GM12878 (cell line): ENCODE data around the gene SHLD3. TPM values are rescaled to one million over a fixed set of nuclear protein-coding genes. Genes with fewer than 3 reads are reported as not detected.

Experiments used
- ATAC-seq: fragments of 200-7000 bp; cut with Tn5 transposase; 3 replicates; pipeline ENCODE4 v1.9.1; 2020; ENCODE audit warnings: mild to moderate bottlenecking, moderate library complexity
- BruUV-seq: library from RNA; stranded (reverse); fragments of 400-500 nt; replicated peaks from 2 replicates; lab custom pipeline; 2021; lab: Mats Ljungman, UMichigan
- CTCF ChIA-PET: fragments of 300-600 bp; sonication (Branson Sonifier 250); formaldehyde crosslinking; extraction: SDS; loops from one replicate; lab custom pipeline; 2021; ENCODE audit warnings: inconsistent platforms; lab: Yijun Ruan, JAX
- POLR2A ChIA-PET: fragments of 350-600 bp; formaldehyde crosslinking; extraction: SDS; loops from one replicate; lab custom pipeline; 2021; ENCODE audit warnings: inconsistent platforms; lab: Charles Lee
- RAD21 ChIA-PET: fragments of 300-600 bp; sonication (Branson Sonifier 250); formaldehyde crosslinking; loops from one replicate; lab custom pipeline; 2023; ENCODE audit warnings: antibody characterized with exemption; ENCODE audit not compliant: unreplicated experiment; lab: Charles Lee
- SMC1A ChIA-PET: fragments of 300-600 bp; sonication (Branson Sonifier 250); formaldehyde crosslinking; loops from one replicate; lab custom pipeline; 2023; ENCODE audit not compliant: unreplicated experiment, uncharacterized antibody; lab: Charles Lee
- DNase-seq: peaks from one replicate; pipeline ENCODE4 v3.0.0-alpha.2; 2011; ENCODE audit warnings: low read depth, low spot score
- FAIRE-seq: peaks from 3 replicates; lab custom pipeline; 2011; peaks lifted over from hg19 to GRCh38; lab: Jason Lieb, UNC
- H2AFZ ChIP-seq: 2 replicates; pipeline ENCODE4 v1.6.0; 2011; ENCODE audit warnings: low read depth, low read length, control low read depth; ENCODE audit not compliant: control insufficient read depth
- H3K27ac ChIP-seq: 2 replicates; pipeline ENCODE4 v1.5.1; 2011; ENCODE audit warnings: control low read depth; ENCODE audit not compliant: control insufficient read depth, insufficient read depth
- H3K27me3 ChIP-seq, 2 experiments: replicated peaks in 1 of 2; 2 replicates each; pipeline versions ENCODE4 v1.6.0 to v1.6.1; 2011; ENCODE audit warnings: low read length in 1 of 2; ENCODE audit not compliant: control insufficient read depth in 2 of 2, insufficient read depth in 2 of 2
- H3K36me3 ChIP-seq, 2 experiments: 2 replicates each; pipeline ENCODE4 v1.5.1; 2011; ENCODE audit warnings: low read length in 1 of 2; ENCODE audit not compliant: control insufficient read depth in 2 of 2, insufficient read depth in 2 of 2
- H3K4me1 ChIP-seq: 2 replicates; pipeline ENCODE4 v1.6.1; 2011; ENCODE audit warnings: mild to moderate bottlenecking, low read length, moderate library complexity, mixed read lengths; ENCODE audit not compliant: control insufficient read depth, insufficient read depth
- H3K4me2 ChIP-seq: 2 replicates; pipeline ENCODE4 v1.6.0; 2011; ENCODE audit warnings: control low read depth; ENCODE audit not compliant: control insufficient read depth, insufficient read depth
- H3K4me3 ChIP-seq: fragments of 200-600 bp; sonication (generic); 2 replicates; pipeline ENCODE4 v1.5.1; 2016
- H3K79me2 ChIP-seq: 2 replicates; pipeline ENCODE4 v1.6.0; 2011; ENCODE audit warnings: low read length; ENCODE audit not compliant: control insufficient read depth, insufficient read depth
- H3K9ac ChIP-seq: 2 replicates; pipeline ENCODE4 v1.8.0; 2011; ENCODE audit warnings: low read length, control low read depth, mixed read lengths; ENCODE audit not compliant: control insufficient read depth, insufficient read depth
- H3K9me3 ChIP-seq: replicated peaks from 3 replicates; pipeline ENCODE4 v1.5.1; 2011; ENCODE audit warnings: mild to moderate bottlenecking, low read length; ENCODE audit not compliant: control insufficient read depth, insufficient read depth
- H4K20me1 ChIP-seq: 2 replicates; pipeline ENCODE4 v1.6.0; 2011; ENCODE audit not compliant: control insufficient read depth, insufficient read depth
- EGR1 ChIP-seq, 2 experiments: IDR thresholded peaks; 1 replicate in 1 of 2; 2 replicates in 1 of 2; pipeline ENCODE4 v1.6.1; 2011 to 2012; ENCODE audit warnings: low read depth in 2 of 2, low read length in 2 of 2, borderline replicate concordance in 1 of 2, mild to moderate bottlenecking in 1 of 2, moderate library complexity in 1 of 2
- FOXK2 ChIP-seq: fragments of 450-650 bp; IDR thresholded peaks from 2 replicates; pipeline ENCODE4 v1.6.1; 2017; ENCODE audit warnings: mild to moderate bottlenecking, moderate library complexity
- IKZF1 ChIP-seq: fragments of 450-650 bp; conservative IDR thresholded peaks from 2 replicates; pipeline ENCODE4 v1.6.1; 2017; ENCODE audit warnings: antibody characterized with exemption, mild to moderate bottlenecking
- KLF5 ChIP-seq: fragments of 450-650 bp; IDR thresholded peaks from 2 replicates; pipeline ENCODE4 v1.6.1; 2014; ENCODE audit warnings: mild to moderate bottlenecking; ENCODE audit not compliant: partially characterized antibody
- MXI1 ChIP-seq: fragments of 150-350 bp; IDR thresholded peaks from 2 replicates; pipeline ENCODE4 v1.6.1; 2011; ENCODE audit warnings: low read depth, mild to moderate bottlenecking, inconsistent platforms, low read length, improper control_type of control experiment
- NR2C1 ChIP-seq: fragments of 450-650 bp; IDR thresholded peaks from 2 replicates; pipeline ENCODE4 v1.6.1; 2017; ENCODE audit warnings: antibody characterized with exemption, mild to moderate bottlenecking, moderate library complexity
- NRF1 ChIP-seq: conservative IDR thresholded peaks from 2 replicates; pipeline ENCODE4 v1.6.1; 2011; ENCODE audit warnings: mild to moderate bottlenecking, low read depth, low read length, improper control_type of control experiment
- POLR2A ChIP-seq: IDR thresholded peaks from 2 replicates; pipeline ENCODE4 v1.6.1; 2011; ENCODE audit warnings: low read depth, mild to moderate bottlenecking, low read length
- RAD51 ChIP-seq: fragments of 450-650 bp; IDR thresholded peaks from 2 replicates; pipeline ENCODE4 v1.6.1; 2016; ENCODE audit warnings: moderate library complexity, mild to moderate bottlenecking, inconsistent platforms
- RELA ChIP-seq: fragments of 450-650 bp; IDR thresholded peaks from 2 replicates; pipeline ENCODE4 v1.8.0; 2014; ENCODE audit warnings: borderline replicate concordance; ENCODE audit not compliant: partially characterized antibody
- SMAD1 ChIP-seq: fragments of 450-650 bp; IDR thresholded peaks from 2 replicates; pipeline ENCODE4 v1.6.1; 2018; ENCODE audit warnings: mild to moderate bottlenecking, low read depth; ENCODE audit not compliant: partially characterized antibody
- SPI1 ChIP-seq: IDR thresholded peaks from 2 replicates; pipeline ENCODE4 v1.6.1; 2011; ENCODE audit warnings: low read depth, mild to moderate bottlenecking, low read length, moderate library complexity, borderline replicate concordance; ENCODE audit not compliant: insufficient read depth
- TARDBP ChIP-seq: IDR thresholded peaks from 2 replicates; pipeline ENCODE4 v1.6.1; 2016; ENCODE audit warnings: borderline replicate concordance
- TBL1XR1 ChIP-seq: IDR thresholded peaks from 2 replicates; pipeline ENCODE4 v1.6.1; 2012; ENCODE audit warnings: low read depth, low read length, improper control_type of control experiment
- YY1 ChIP-seq: IDR thresholded peaks from 2 replicates; pipeline ENCODE4 v1.6.1; 2011; ENCODE audit warnings: low read depth, mild to moderate bottlenecking, low read length
- WGBS: methylation state at CpG from one replicate; pipeline ENCODE4 v1.1.6; 2016; ENCODE audit warnings: low lambda C conversion rate; ENCODE audit not compliant: insufficient replicate concordance, insufficient coverage; ENCODE audit errors: missing lambda C conversion rate; 5-methylcytosine and 5-hydroxymethylcytosine counted together
- in situ Hi-C: fragments of 300-500 bp; cut with MboI; formaldehyde crosslinking; loops from 9 replicates; pipeline ENCODE4 v1.14.3; 2018; ENCODE audit warnings: mixed read lengths
- intact Hi-C: fragments of 100-400 bp; cut with micrococcal nuclease; formaldehyde crosslinking; loops from one replicate; pipeline ENCODE4 v1.14.2; 2022; ENCODE audit not compliant: unreplicated experiment
- polyA plus RNA-seq, 11 experiments: library from polyadenylated mRNA; depleted of rRNA in 4 of 11; unstranded in 6 of 11; stranded (reverse) in 5 of 11; fragments of >200 nt; fragmentation: Nextera tagmentation in 4 of 11; fragmentation: Illumina TruSeq in 1 of 11; extraction: Ambion mirVana in 4 of 11; extraction: Trizol in 1 of 11; gene quantifications; 1 replicate in 1 of 11; 2 replicates in 10 of 11; pipeline versions ENCODE4 v1.2.1 to v1.2.3, GENCODE V29; 2011 to 2016; ENCODE audit warnings: inconsistent platforms in 2 of 11, missing spikeins in 2 of 11, low read depth in 1 of 11
- total RNA-seq, 4 experiments: library from RNA; depleted of rRNA in 3 of 4; stranded (reverse); fragments of >200 nt in 3 of 4; fragmentation: Illumina TruSeq in 1 of 4; extraction: Trizol in 1 of 4; gene quantifications; 2 replicates each; pipeline versions ENCODE4 v1.2.1 to v1.2.3, GENCODE V29; 2013 to 2021
- TF ChIP-seq, protein P1 (sequence below): fragments of 450-650 bp; conservative IDR thresholded peaks from 2 replicates; pipeline ENCODE4 v1.6.1; 2017; ENCODE audit warnings: mild to moderate bottlenecking, moderate library complexity
- TF ChIP-seq, protein P2 (sequence below): IDR thresholded peaks from 2 replicates; pipeline ENCODE4 v1.6.1; 2012; ENCODE audit warnings: low read depth, low read length, improper control_type of control experiment
- TF ChIP-seq, protein P3 (sequence below): fragments of 450-650 bp; IDR thresholded peaks from 2 replicates; pipeline ENCODE4 v1.6.1; 2016; ENCODE audit warnings: mild to moderate bottlenecking, moderate library complexity, borderline replicate concordance

The SHLD3 gene
- total and polyA plus RNA-seq, 10 of the 15 experiments (the other 5 are each of a cell fraction or from before 2014, with no cell fraction given) = 3.1 to 9.2 (median 5.7) TPM

DNA sequence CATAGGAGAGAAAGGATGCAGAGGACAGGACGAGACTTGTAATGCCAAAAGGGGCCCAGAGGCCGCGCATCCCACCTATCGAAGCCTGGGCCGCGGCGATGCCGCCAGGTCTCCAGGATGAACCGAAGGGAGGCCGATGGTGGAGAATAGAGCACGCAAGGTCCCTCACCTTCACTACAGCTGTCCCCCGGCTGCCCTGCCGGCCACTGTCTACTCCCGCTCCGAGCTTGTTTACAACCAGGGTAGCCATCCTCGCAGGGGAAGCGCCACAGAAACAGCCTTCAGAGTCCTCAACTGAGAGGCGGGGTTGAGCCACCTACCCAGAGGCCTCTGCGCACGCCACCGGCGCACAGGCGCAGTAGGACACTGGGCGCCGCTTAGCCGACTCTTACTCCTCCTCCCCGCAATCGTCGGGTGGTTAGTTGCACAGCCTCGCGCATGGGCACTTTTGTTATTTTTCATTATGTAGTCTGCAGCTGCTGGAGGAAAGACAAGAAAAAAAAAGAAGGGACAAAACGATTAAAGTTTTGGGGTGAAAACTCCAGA is 729 bp upstream of the SHLD3 start, which contains the start of gene TRIM23:
TSS of gene TRIM23 (minus strand) at position 309 of the 546 bp plus-strand sequence. CDS start at position 250, 59 bp downstream.
- peak within 1 kb of the TSS; percentile 91 for H3K9ac ChIP-seq
- SMC1A ChIA-PET = interaction anchor here (0.6 to 1.2 kb wide), 7 partner anchors 9 to 440 kb away, joined by 3 read pairs; partner anchors contain the start of gene ADAMTS6
- RAD21 ChIA-PET = interaction anchor here (0.5 to 1.4 kb wide), 4 partner anchors 62 to 529 kb away, joined by 3 to 9 read pairs (median 4); partner anchors contain the start of gene CENPK
- intact Hi-C loops = loop anchor here (2.0 kb wide), 1 partner anchor 303 kb away; the partner anchor contains the start of gene ERBIN
- peaks cover 51% of the 10 kb centered on the region for H3K79me2 ChIP-seq
- H3K27me3 ChIP-seq = no peaks in the 10 kb centered on the region
- DNase-seq (peak; percentile 87), FAIRE-seq (peak; percentile 95), ATAC-seq (peak; percentile 98)
- H2AFZ ChIP-seq = peak within 1 kb of the TSS; percentile 94
- peak within 1 kb of the TSS; percentile 83 for H3K27ac ChIP-seq
- in situ Hi-C loops = no loop called here
- H4K20me1 ChIP-seq = no peaks in the 10 kb centered on the region
- POLR2A ChIA-PET = interaction anchor here (1.2 kb wide), 1 partner anchor 304 kb away, joined by 3 read pairs; no protein-coding TSS in a partner anchor
- peak within 1 kb of the TSS; percentile 88 for H3K4me3 ChIP-seq
- peak within 1 kb of the TSS; percentile 95 for H3K4me2 ChIP-seq
- CTCF ChIA-PET = interaction anchor here (0.9 kb wide), 1 partner anchor 17 kb away, joined by 3 read pairs; no protein-coding TSS in a partner anchor
- H3K9me3 ChIP-seq = no peaks in the 10 kb centered on the region
- BruUV-seq = no TSS peak
- H3K4me1 ChIP-seq = no peaks in the 10 kb centered on the region
- under 1% methylated on average over 30 of the region's 32 CpGs for WGBS
- no peaks in the 10 kb centered on the region for H3K36me3 ChIP-seq
- TF ChIP-seq KLF5 = peak; percentile 74
- TF ChIP-seq TBL1XR1 = no peak
- peak; percentile 89 for TF ChIP-seq NRF1
- peak; percentile 73 for TF ChIP-seq POLR2A
- TF ChIP-seq, protein P1, sequence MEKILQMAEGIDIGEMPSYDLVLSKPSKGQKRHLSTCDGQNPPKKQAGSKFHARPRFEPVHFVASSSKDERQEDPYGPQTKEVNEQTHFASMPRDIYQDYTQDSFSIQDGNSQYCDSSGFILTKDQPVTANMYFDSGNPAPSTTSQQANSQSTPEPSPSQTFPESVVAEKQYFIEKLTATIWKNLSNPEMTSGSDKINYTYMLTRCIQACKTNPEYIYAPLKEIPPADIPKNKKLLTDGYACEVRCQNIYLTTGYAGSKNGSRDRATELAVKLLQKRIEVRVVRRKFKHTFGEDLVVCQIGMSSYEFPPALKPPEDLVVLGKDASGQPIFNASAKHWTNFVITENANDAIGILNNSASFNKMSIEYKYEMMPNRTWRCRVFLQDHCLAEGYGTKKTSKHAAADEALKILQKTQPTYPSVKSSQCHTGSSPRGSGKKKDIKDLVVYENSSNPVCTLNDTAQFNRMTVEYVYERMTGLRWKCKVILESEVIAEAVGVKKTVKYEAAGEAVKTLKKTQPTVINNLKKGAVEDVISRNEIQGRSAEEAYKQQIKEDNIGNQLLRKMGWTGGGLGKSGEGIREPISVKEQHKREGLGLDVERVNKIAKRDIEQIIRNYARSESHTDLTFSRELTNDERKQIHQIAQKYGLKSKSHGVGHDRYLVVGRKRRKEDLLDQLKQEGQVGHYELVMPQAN = peak; percentile 88
- TF ChIP-seq, protein P2, sequence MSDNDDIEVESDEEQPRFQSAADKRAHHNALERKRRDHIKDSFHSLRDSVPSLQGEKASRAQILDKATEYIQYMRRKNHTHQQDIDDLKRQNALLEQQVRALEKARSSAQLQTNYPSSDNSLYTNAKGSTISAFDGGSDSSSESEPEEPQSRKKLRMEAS = peak; percentile 46
- TF ChIP-seq EGR1 (IDR thresholded peaks at IDR 0.05; ENCODE audit: borderline replicate concordance in 1 of 2, low read depth in 2 of 2, low read length in 2 of 2) = no peak
- TF ChIP-seq IKZF1 = peak; percentile 6; the same call in 1 of the 2 replicates
- peak; percentile 47 for TF ChIP-seq RELA
- no peak for TF ChIP-seq SMAD1
- TF ChIP-seq TARDBP = peak; percentile 13; the same call in 1 of the 2 replicates
- peak; percentile 91 for TF ChIP-seq FOXK2
- no peak for TF ChIP-seq NR2C1
- peak; percentile 35; the same call in 1 of the 2 replicates for TF ChIP-seq SPI1
- TF ChIP-seq, protein P3, sequence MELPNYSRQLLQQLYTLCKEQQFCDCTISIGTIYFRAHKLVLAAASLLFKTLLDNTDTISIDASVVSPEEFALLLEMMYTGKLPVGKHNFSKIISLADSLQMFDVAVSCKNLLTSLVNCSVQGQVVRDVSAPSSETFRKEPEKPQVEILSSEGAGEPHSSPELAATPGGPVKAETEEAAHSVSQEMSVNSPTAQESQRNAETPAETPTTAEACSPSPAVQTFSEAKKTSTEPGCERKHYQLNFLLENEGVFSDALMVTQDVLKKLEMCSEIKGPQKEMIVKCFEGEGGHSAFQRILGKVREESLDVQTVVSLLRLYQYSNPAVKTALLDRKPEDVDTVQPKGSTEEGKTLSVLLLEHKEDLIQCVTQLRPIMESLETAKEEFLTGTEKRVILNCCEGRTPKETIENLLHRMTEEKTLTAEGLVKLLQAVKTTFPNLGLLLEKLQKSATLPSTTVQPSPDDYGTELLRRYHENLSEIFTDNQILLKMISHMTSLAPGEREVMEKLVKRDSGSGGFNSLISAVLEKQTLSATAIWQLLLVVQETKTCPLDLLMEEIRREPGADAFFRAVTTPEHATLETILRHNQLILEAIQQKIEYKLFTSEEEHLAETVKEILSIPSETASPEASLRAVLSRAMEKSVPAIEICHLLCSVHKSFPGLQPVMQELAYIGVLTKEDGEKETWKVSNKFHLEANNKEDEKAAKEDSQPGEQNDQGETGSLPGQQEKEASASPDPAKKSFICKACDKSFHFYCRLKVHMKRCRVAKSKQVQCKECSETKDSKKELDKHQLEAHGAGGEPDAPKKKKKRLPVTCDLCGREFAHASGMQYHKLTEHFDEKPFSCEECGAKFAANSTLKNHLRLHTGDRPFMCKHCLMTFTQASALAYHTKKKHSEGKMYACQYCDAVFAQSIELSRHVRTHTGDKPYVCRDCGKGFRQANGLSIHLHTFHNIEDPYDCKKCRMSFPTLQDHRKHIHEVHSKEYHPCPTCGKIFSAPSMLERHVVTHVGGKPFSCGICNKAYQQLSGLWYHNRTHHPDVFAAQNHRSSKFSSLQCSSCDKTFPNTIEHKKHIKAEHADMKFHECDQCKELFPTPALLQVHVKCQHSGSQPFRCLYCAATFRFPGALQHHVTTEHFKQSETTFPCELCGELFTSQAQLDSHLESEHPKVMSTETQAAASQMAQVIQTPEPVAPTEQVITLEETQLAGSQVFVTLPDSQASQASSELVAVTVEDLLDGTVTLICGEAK = no peak
- TF ChIP-seq MXI1 = peak; percentile 65; the same call in 1 of the 2 replicates
- peak; percentile 74; the same call in 1 of the 2 replicates for TF ChIP-seq YY1
- no peak for TF ChIP-seq RAD51
